Activated CD4-positive, alpha-beta T cell treated with anti-CD3 and anti-CD28 coated beads, Interleukin-2, amount 10 ng/mL, durations not matched to agents 7 days and 5 days (primary cell): ENCODE data around the gene VAV2. TPM values are rescaled to one million over a fixed set of nuclear protein-coding genes. Genes with fewer than 3 reads are reported as not detected.

Experiments
- CTCF ChIA-PET: fragments of 350-600 bp; sonication (Branson Sonifier 250); formaldehyde crosslinking; loops from one replicate; lab custom pipeline; 2021; ENCODE audit warnings: antibody characterized with exemption; lab: Charles Lee
- POLR2A ChIA-PET: fragments of 350-600 bp; sonication (Branson Sonifier 250); formaldehyde crosslinking; loops from one replicate; lab custom pipeline; 2021; ENCODE audit warnings: antibody characterized with exemption; lab: Charles Lee
- DNase-seq: peaks from one replicate; pipeline ENCODE4 v3.0.0-alpha.2; 2020
- H3K27ac Mint-ChIP-seq: one replicate; pipeline ENCODE4 v1.8.0; 2021; ENCODE audit warnings: mild to moderate bottlenecking, moderate library complexity, mixed read lengths
- H3K27me3 Mint-ChIP-seq: one replicate; pipeline ENCODE4 v1.8.0; 2021; ENCODE audit warnings: mixed read lengths
- H3K36me3 Mint-ChIP-seq: one replicate; pipeline ENCODE4 v1.8.0; 2021; ENCODE audit warnings: low read depth, mixed read lengths
- H3K4me1 Mint-ChIP-seq: one replicate; pipeline ENCODE4 v1.8.0; 2021; ENCODE audit warnings: mixed read lengths
- H3K4me3 Mint-ChIP-seq: one replicate; pipeline ENCODE4 v1.8.0; 2021; ENCODE audit warnings: mild to moderate bottlenecking, moderate library complexity, mixed read lengths
- H3K9me3 Mint-ChIP-seq: one replicate; pipeline ENCODE4 v1.8.0; 2021; ENCODE audit warnings: mixed read lengths
- total RNA-seq, 2 experiments: library from RNA; stranded (reverse); gene quantifications; one replicate each; pipeline ENCODE4 v1.2.3, GENCODE V29; 2021

Gene VAV2
- total RNA-seq, 2 experiments from 2014 or later = 6.2 TPM

- Mint-ChIP-seq H3K27ac (no peak overlapping the region), H3K27me3 (no peaks in the 10 kb centered on the region), H3K4me3 (no peak overlapping the region), H3K36me3 (no peaks in the 10 kb centered on the region), H3K9me3 (no peaks in the 10 kb centered on the region), H3K4me1 (no peaks in the 10 kb centered on the region)
- DNase-seq = no peak
- ChIA-PET POLR2A (no interaction called here), CTCF (no interaction called here)
Measured at GRCh38 chr9:133833388-133834025, 158.6 kb downstream of the VAV2 start.

GRCh38 chr9:133832877-133833276 is 159.2 kb downstream of the VAV2 start:
- ChIA-PET POLR2A (no interaction called here), CTCF (no interaction called here)
- H3K9me3 Mint-ChIP-seq = no peaks in the 10 kb centered on the region
- H3K36me3 Mint-ChIP-seq = no peaks in the 10 kb centered on the region
- H3K4me1 Mint-ChIP-seq = no peaks in the 10 kb centered on the region
- no peak overlapping the region for H3K27ac Mint-ChIP-seq
- no peak for DNase-seq
- no peak overlapping the region for H3K4me3 Mint-ChIP-seq
- no peaks in the 10 kb centered on the region for H3K27me3 Mint-ChIP-seq

GRCh38 chr9:133830711-133831110 is 161.4 kb downstream of the VAV2 start:
- no peak for DNase-seq
- POLR2A ChIA-PET = no interaction called here
- no peak overlapping the region for H3K27ac Mint-ChIP-seq
- H3K9me3 Mint-ChIP-seq = no peaks in the 10 kb centered on the region
- CTCF ChIA-PET = no interaction called here
- no peaks in the 10 kb centered on the region for H3K36me3 Mint-ChIP-seq
- H3K27me3 Mint-ChIP-seq = no peaks in the 10 kb centered on the region
- H3K4me3 Mint-ChIP-seq = no peak overlapping the region
- H3K4me1 Mint-ChIP-seq = no peaks in the 10 kb centered on the region

- ChIA-PET CTCF (no interaction called here), POLR2A (no interaction called here)
- no peak for DNase-seq
- Mint-ChIP-seq H3K27me3 (no peaks in the 10 kb centered on the region), H3K4me1 (no peaks in the 10 kb centered on the region), H3K27ac (no peak overlapping the region), H3K9me3 (no peaks in the 10 kb centered on the region), H3K36me3 (no peaks in the 10 kb centered on the region), H3K4me3 (no peak overlapping the region)
Measured at GRCh38 chr9:133830310-133830709, 161.8 kb downstream of the VAV2 start.

- ChIA-PET CTCF (no interaction called here), POLR2A (no interaction called here)
- DNase-seq = no peak
- Mint-ChIP-seq H3K4me3 (no peak overlapping the region), H3K4me1 (no peaks in the 10 kb centered on the region), H3K27me3 (no peaks in the 10 kb centered on the region), H3K27ac (no peak overlapping the region), H3K9me3 (no peaks in the 10 kb centered on the region), H3K36me3 (no peaks in the 10 kb centered on the region)
Measured at GRCh38 chr9:133828338-133828997, 163.7 kb downstream of the VAV2 start.

- ChIA-PET CTCF (no interaction called here), POLR2A (no interaction called here)
- no peak for DNase-seq
- Mint-ChIP-seq H3K27ac (no peak overlapping the region), H3K9me3 (no peaks in the 10 kb centered on the region), H3K27me3 (no peaks in the 10 kb centered on the region), H3K36me3 (no peaks in the 10 kb centered on the region), H3K4me1 (no peaks in the 10 kb centered on the region), H3K4me3 (no peak overlapping the region)
Measured at GRCh38 chr9:133826289-133827085, 165.6 kb downstream of the VAV2 start.

GRCh38 chr9:133825555-133826218 is 166.4 kb downstream of the VAV2 start:
- POLR2A ChIA-PET = no interaction called here
- Mint-ChIP-seq H3K27me3 (no peaks in the 10 kb centered on the region), H3K9me3 (no peaks in the 10 kb centered on the region), H3K27ac (no peak overlapping the region), H3K4me3 (no peak overlapping the region), H3K4me1 (no peaks in the 10 kb centered on the region), H3K36me3 (no peaks in the 10 kb centered on the region)
- CTCF ChIA-PET = no interaction called here
- no peak for DNase-seq

GRCh38 chr9:133824802-133825186 is 167.3 kb downstream of the VAV2 start:
- H3K27me3 Mint-ChIP-seq = no peaks in the 10 kb centered on the region
- H3K27ac Mint-ChIP-seq = no peak overlapping the region
- no peak for DNase-seq
- ChIA-PET POLR2A (no interaction called here), CTCF (no interaction called here)
- H3K36me3 Mint-ChIP-seq = no peaks in the 10 kb centered on the region
- H3K4me3 Mint-ChIP-seq = no peak overlapping the region
- no peaks in the 10 kb centered on the region for H3K4me1 Mint-ChIP-seq
- no peaks in the 10 kb centered on the region for H3K9me3 Mint-ChIP-seq

GRCh38 chr9:133824106-133824801 is 167.9 kb downstream of the VAV2 start:
- H3K27me3 Mint-ChIP-seq = no peaks in the 10 kb centered on the region
- H3K27ac Mint-ChIP-seq = no peak overlapping the region
- no peaks in the 10 kb centered on the region for H3K4me1 Mint-ChIP-seq
- H3K36me3 Mint-ChIP-seq = no peaks in the 10 kb centered on the region
- no peak for DNase-seq
- POLR2A ChIA-PET = no interaction called here
- H3K4me3 Mint-ChIP-seq = no peak overlapping the region
- H3K9me3 Mint-ChIP-seq = no peaks in the 10 kb centered on the region
- CTCF ChIA-PET = no interaction called here

GRCh38 chr9:133823189-133824105 is 168.7 kb downstream of the VAV2 start:
- Mint-ChIP-seq H3K36me3 (no peaks in the 10 kb centered on the region), H3K27ac (no peak overlapping the region), H3K4me1 (no peaks in the 10 kb centered on the region), H3K27me3 (no peaks in the 10 kb centered on the region), H3K4me3 (no peak overlapping the region), H3K9me3 (no peaks in the 10 kb centered on the region)
- POLR2A ChIA-PET = no interaction called here
- CTCF ChIA-PET = no interaction called here
- DNase-seq = no peak

GRCh38 chr9:133822430-133823065 is 169.6 kb downstream of the VAV2 start:
- Mint-ChIP-seq H3K4me1 (no peaks in the 10 kb centered on the region), H3K27me3 (no peaks in the 10 kb centered on the region), H3K9me3 (no peaks in the 10 kb centered on the region), H3K36me3 (no peaks in the 10 kb centered on the region), H3K4me3 (no peak overlapping the region), H3K27ac (no peak overlapping the region)
- ChIA-PET CTCF (interaction anchor here (0.7 kb wide), 1 partner anchor 54 kb away, joined by 3 read pairs; no protein-coding TSS in a partner anchor), POLR2A (no interaction called here)
- DNase-seq = no peak
